Spleen (tissue), 11 donors: ENCODE data around the gene PAM. TPM values are rescaled to one million over a fixed set of nuclear protein-coding genes. Genes with fewer than 3 reads are reported as not detected.
"Not testable (repeated sequence)": the region's sequence is repeated elsewhere in the genome, so short reads cannot be mapped to it uniquely, and the experiment has no call there.

Experiments
- DNase-seq: peaks from one replicate; pipeline ENCODE4 v3.0.0-alpha.2; 2020
- H3K27ac ChIP-seq, 8 donors: fragments of 200-600 bp; sonication (generic) in 7 of 8; 1 replicate in 4 of 8; 2 replicates in 4 of 8; pipeline versions ENCODE4 v1.5.0 to v1.8.0; 2016 to 2021; ENCODE audit warnings: inconsistent platforms in 4 of 8, mild to moderate bottlenecking in 4 of 8, moderate library complexity in 1 of 8
- H3K27me3 ChIP-seq, 7 donors: fragments of 200-600 bp; sonication (generic) in 6 of 7; replicated peaks in 1 of 7; 1 replicate in 4 of 7; 2 replicates in 3 of 7; pipeline versions ENCODE4 v1.5.0 to v1.8.0; 2016 to 2021; ENCODE audit warnings: inconsistent platforms in 3 of 7, mild to moderate bottlenecking in 1 of 7
- H3K36me3 ChIP-seq, 6 donors: fragments of 200-600 bp; sonication (generic) in 5 of 6; 1 replicate in 4 of 6; 2 replicates in 2 of 6; pipeline versions ENCODE4 v1.5.0 to v1.8.0; 2016 to 2021; ENCODE audit warnings: inconsistent platforms in 2 of 6
- H3K4me1 ChIP-seq, 6 donors: fragments of 200-600 bp; sonication (generic) in 5 of 6; 1 replicate in 3 of 6; 2 replicates in 3 of 6; pipeline versions ENCODE4 v1.5.0 to v1.8.0; 2016 to 2021; ENCODE audit warnings: inconsistent platforms in 3 of 6
- H3K4me3 ChIP-seq, 8 donors: fragments of 200-600 bp; sonication (generic) in 7 of 8; 1 replicate in 4 of 8; 2 replicates in 4 of 8; pipeline versions ENCODE4 v1.5.0 to v1.8.0; 2016 to 2021; ENCODE audit warnings: inconsistent platforms in 4 of 8, mild to moderate bottlenecking in 4 of 8, moderate library complexity in 2 of 8
- H3K9me3 ChIP-seq, 8 donors: fragments of 200-600 bp; sonication (generic) in 7 of 8; 1 replicate in 4 of 8; 2 replicates in 4 of 8; pipeline versions ENCODE4 v1.5.0 to v1.8.0; 2016 to 2021; ENCODE audit warnings: inconsistent platforms in 4 of 8
- POLR2A ChIP-seq, 3 donors: fragments of 450-650 bp; IDR thresholded peaks; one replicate each; pipeline ENCODE4 v1.5.1; 2017; ENCODE audit warnings: antibody characterized with exemption in 3 of 3, mild to moderate bottlenecking in 1 of 3
- POLR2AphosphoS5 ChIP-seq, 3 donors: sonication (generic); formaldehyde crosslinking; IDR thresholded peaks; one replicate each; pipeline ENCODE4 v1.5.1; 2017; ENCODE audit warnings: antibody characterized with exemption in 3 of 3
- WGBS, 5 donors: extraction: QIAGEN DNeasy Blood & Tissue Kit in 3 of 5; methylation state at CpG; one replicate each; pipeline versions ENCODE4 v1.1.5 to v1.1.7; 2013 to 2018; 5-methylcytosine and 5-hydroxymethylcytosine counted together
- intact Hi-C: fragments of 100-400 bp; cut with DNase I; formaldehyde crosslinking; loops from one replicate; pipeline ENCODE4 v1.15.0; 2023; ENCODE audit warnings: low total_unique reads
- polyA plus RNA-seq, 3 donors: library from polyadenylated mRNA; stranded (reverse); fragments of 200-250 nt; gene quantifications; one replicate each; pipeline ENCODE4 v1.2.1, GENCODE V29; 2013
- total RNA-seq, 7 donors: library from RNA; depleted of rRNA in 3 of 7; stranded (reverse); fragments of >200 nt in 3 of 7; fragmentation: NEBNext Ultra II Directional in 4 of 7; extraction: Animal tissue kit (Norgen Biotek cat#: 25700) in 4 of 7; gene quantifications; one replicate each; pipeline versions ENCODE4 v1.1.0 to v1.2.1, GENCODE V29; 2016 to 2021
- TF ChIP-seq, protein P1 (sequence below), 11 experiments: fragments of 200-600 bp in 7 of 11; fragments of 450-650 bp in 4 of 11; sonication (generic) in 4 of 11; IDR thresholded peaks in 8 of 11; conservative IDR thresholded peaks in 3 of 11; 1 replicate in 7 of 11; 2 replicates in 4 of 11; pipeline versions ENCODE4 v1.4.0 to v1.8.0; 2016 to 2021; ENCODE audit warnings: antibody characterized with exemption in 11 of 11, inconsistent platforms in 4 of 11, mild to moderate bottlenecking in 1 of 11
- donor health status: healthy with polysubstance abuse.
- donor health status: DM: no; HTN: no; CAD: no; lungs with moderate emphysema.
- donor health status: DM: no; HTN: no; CAD: no.
- donor health status: Bipolar disorder and iron deficiency.
- donor health status: healthy.
- donor health status: DM: no; HTN: no; CAD: no.
- donor health status: DM: yes; HTN: yes; CAD: no.

PAM gene
- total and polyA plus RNA-seq, 10 donors = 37.4 to 155 (median 110) TPM

DNA sequence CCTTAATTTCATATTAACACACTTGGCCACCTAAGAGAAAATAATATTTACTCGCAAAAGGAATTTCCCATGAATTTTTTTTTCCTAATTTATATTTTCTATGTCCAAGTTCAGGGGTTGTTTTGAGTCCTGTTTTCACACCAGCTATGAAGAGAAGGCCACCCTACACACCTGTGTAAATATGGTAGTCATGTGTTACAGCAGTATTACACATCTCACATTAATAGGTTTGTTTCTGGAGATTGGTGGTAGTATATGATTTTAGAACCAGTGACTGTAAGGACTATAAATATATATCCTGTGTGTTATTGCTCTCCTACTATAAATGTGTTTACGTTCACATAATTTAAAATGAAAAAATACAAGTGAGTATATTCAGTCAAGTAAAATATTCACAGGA lies 147.5 kb downstream of the PAM start:
- WGBS, 5 donors = 77 to 91% (median 88%) methylated on average over 2 of the region's 2 CpGs

DNA sequence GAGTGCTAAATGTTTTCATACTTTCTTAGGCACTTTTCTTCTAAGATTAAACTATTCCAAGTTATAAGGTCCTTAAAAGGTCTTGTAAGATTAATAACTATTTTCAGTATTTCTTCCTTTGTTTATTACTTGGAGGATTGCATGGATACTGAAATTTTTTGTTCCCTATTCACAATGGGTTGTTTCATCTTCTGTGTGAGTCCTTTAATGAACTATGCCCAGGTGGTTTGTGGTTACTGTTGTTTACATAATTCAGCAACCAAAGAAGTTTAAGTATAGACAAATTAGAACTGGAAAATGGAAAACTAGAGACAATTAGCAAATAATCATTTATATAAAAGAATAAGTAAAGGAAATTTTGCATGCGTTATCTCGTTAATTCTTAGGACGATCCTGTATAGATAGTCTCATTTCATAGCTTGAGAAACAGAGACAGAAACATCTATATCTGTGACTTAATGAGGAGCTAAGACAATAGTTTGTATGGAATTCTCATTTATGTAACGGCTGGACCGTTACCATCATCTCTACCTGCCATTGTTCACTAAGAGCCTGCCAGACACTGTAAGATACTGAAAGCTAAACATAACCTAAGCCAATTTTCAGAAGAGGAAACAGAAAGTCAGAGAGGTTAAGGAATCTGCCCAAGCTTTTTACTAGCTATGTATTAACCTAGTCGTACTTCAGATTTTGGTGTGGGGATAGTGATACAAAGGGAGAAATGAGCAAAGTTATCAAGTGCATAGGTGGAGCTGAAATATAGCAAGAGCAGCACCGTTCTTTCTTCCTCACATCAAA lies 148.2 kb downstream of the PAM start:
- no peak for DNase-seq
- H3K9me3 ChIP-seq = peaks cover 0 to 10% (median 6%) of the 10 kb centered on the region in 8 donors
- H3K27ac ChIP-seq = no peak overlapping the region
- WGBS, 5 donors = 84 to 90% (median 88%) methylated on average over 7 of the region's 7 CpGs
- TF ChIP-seq POLR2A (IDR thresholded peaks at IDR 0.05) (no peak), POLR2AphosphoS5 (IDR thresholded peaks at IDR 0.05) (no peak)
- TF ChIP-seq, protein P1, sequence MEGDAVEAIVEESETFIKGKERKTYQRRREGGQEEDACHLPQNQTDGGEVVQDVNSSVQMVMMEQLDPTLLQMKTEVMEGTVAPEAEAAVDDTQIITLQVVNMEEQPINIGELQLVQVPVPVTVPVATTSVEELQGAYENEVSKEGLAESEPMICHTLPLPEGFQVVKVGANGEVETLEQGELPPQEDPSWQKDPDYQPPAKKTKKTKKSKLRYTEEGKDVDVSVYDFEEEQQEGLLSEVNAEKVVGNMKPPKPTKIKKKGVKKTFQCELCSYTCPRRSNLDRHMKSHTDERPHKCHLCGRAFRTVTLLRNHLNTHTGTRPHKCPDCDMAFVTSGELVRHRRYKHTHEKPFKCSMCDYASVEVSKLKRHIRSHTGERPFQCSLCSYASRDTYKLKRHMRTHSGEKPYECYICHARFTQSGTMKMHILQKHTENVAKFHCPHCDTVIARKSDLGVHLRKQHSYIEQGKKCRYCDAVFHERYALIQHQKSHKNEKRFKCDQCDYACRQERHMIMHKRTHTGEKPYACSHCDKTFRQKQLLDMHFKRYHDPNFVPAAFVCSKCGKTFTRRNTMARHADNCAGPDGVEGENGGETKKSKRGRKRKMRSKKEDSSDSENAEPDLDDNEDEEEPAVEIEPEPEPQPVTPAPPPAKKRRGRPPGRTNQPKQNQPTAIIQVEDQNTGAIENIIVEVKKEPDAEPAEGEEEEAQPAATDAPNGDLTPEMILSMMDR (IDR thresholded peaks at IDR 0.05 in 8 of 11, conservative IDR thresholded peaks at IDR 0.05 in 3 of 11) = no peak
- no peaks in the 10 kb centered on the region for H3K36me3 ChIP-seq
- H3K4me3 ChIP-seq = no peak overlapping the region
- intact Hi-C loops = no loop called here
- H3K4me1 ChIP-seq = no peaks in the 10 kb centered on the region
- H3K27me3 ChIP-seq = no peaks in the 10 kb centered on the region

More for the DNA sequence above, 147.5 kb downstream of the PAM start:
- Histone ChIP-seq H3K9me3 (peaks cover 0 to 10% (median 6%) of the 10 kb centered on the region in 8 donors), H3K27me3 (no peaks in the 10 kb centered on the region), H3K4me3 (no peak overlapping the region), H3K4me1 (no peaks in the 10 kb centered on the region), H3K27ac (no peak overlapping the region), H3K36me3 (no peaks in the 10 kb centered on the region)
- TF ChIP-seq POLR2AphosphoS5 (IDR thresholded peaks at IDR 0.05) = no peak
- TF ChIP-seq, protein P1 (IDR thresholded peaks at IDR 0.05 in 8 of 11, conservative IDR thresholded peaks at IDR 0.05 in 3 of 11) = no peak
- no peak for TF ChIP-seq POLR2A (IDR thresholded peaks at IDR 0.05)
- intact Hi-C loops = no loop called here
- no peak for DNase-seq

DNA sequence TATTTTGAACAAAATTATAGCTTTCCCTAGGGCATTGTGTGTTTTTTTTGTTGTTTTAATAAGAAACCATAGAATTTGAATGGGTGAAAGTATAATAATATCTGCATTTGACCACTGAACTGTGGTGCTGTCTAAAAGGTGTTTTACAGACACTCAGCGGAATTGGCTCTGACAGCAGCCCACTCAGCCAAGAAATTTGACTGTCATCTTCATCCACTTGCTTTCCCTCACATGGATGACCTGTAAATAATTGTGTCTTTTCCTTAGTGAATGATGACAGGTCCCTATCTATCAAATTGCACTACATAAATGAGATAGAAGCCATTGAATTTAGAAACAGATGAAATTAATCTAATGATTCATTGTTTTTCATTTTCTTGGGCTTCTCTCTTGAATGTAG lies 150.0 kb downstream of the PAM start:
- Histone ChIP-seq H3K9me3 (peaks cover 0 to 10% (median 6%) of the 10 kb centered on the region in 8 donors), H3K27ac (no peak overlapping the region), H3K27me3 (no peaks in the 10 kb centered on the region), H3K36me3 (no peaks in the 10 kb centered on the region), H3K4me1 (no peaks in the 10 kb centered on the region), H3K4me3 (no peak overlapping the region)
- whole genome bisulfite sequencing, 5 donors = 88 to 95% (median 92%) methylated on average over 1 of the region's 1 CpG
- DNase-seq = no peak
- TF ChIP-seq, protein P1 (IDR thresholded peaks at IDR 0.05 in 8 of 11, conservative IDR thresholded peaks at IDR 0.05 in 3 of 11) = no peak
- intact Hi-C loops = no loop called here

DNA sequence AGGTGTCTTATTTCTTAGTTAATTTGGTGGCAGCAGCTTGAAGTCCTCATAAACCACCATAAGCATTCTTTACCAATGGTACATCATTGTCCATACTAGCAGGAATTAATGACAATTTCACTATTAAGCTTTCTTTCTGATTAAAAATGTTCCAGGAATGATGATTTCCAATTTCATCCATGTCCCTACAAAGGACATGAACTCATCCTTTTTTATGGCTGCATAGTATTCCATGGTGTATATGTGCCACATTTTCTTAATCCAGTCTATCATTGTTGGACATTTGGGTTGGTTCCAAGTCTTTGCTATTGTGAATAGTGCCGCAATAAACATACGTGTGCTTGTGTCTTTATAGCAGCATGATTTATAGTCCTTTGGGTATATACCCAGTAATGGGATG lies 152.0 kb downstream of the PAM start:
- WGBS, 5 donors = 100% methylated on average over 2 of the region's 2 CpGs; no CpG with 5 or more reads in 4 of the 5 donors
- H3K27me3 ChIP-seq, H3K4me3 ChIP-seq, H3K27ac ChIP-seq, intact Hi-C loops, H3K36me3 ChIP-seq, DNase-seq, H3K9me3 ChIP-seq: not testable (repeated sequence)
- H3K4me1 ChIP-seq = peaks cover 0 to 17% (median 3%) of the 10 kb centered on the region in 6 donors
